ENCODE data around the gene GPR179. TPM values are rescaled to one million over a fixed set of nuclear protein-coding genes. Genes with fewer than 3 reads are reported as not detected.
"Not testable (repeated sequence)": the region's sequence is repeated elsewhere in the genome, so short reads cannot be mapped to it uniquely, and the experiment has no call there.

The GPR179 gene
- total RNA-seq, 1 donor from 2014 or later = not detected

- DNase-seq (ENCODE audit: low read depth in 2 of 2) = peak; percentile 2 to 38
Observed at GRCh38 chr17:38322156-38322779, 21.5 kb downstream of the GPR179 start.

GRCh38 chr17:38320482-38320881 is 23.3 kb downstream of the GPR179 start:
- no peak for DNase-seq (ENCODE audit: low read depth in 2 of 2)

GRCh38 chr17:38317081-38317480 is 26.7 kb downstream of the GPR179 start:
- peak in 1 of 2 donors; percentile 61 for DNase-seq (ENCODE audit: low read depth in 2 of 2)

- no peak for DNase-seq (ENCODE audit: low read depth in 2 of 2)
Observed at GRCh38 chr17:38315497-38315896, 28.3 kb downstream of the GPR179 start.

- peak; percentile 91 to 95 for DNase-seq (ENCODE audit: low read depth in 2 of 2)
Observed at GRCh38 chr17:38296834-38297517, 46.8 kb downstream of the GPR179 start, which contains the start of gene MRPL45. Gene MRPL45 (plus strand): TSS chr17:38297168. CDS start chr17:38297184, 16 bp downstream.

GRCh38 chr17:38295602-38296365 is 48.0 kb downstream of the GPR179 start:
- DNase-seq (ENCODE audit: low read depth in 2 of 2) = not testable (repeated sequence)

GRCh38 chr17:38289760-38290159 is 54.0 kb downstream of the GPR179 start:
- DNase-seq (ENCODE audit: low read depth in 2 of 2) = not testable (repeated sequence)

GRCh38 chr17:38288217-38288827 is 55.4 kb downstream of the GPR179 start:
- DNase-seq (ENCODE audit: low read depth in 2 of 2) = peak in 1 of 2 donors; percentile 14

- peak in 1 of 2 donors; percentile 17 for DNase-seq (ENCODE audit: low read depth in 2 of 2)
Observed at GRCh38 chr17:38286501-38287091, 57.2 kb downstream of the GPR179 start.

- DNase-seq (ENCODE audit: low read depth in 2 of 2) = not testable (repeated sequence)
Observed at GRCh38 chr17:38285994-38286393, 57.8 kb downstream of the GPR179 start.

Other genes starting within 250 kb of the GPR179 start
- not detected in 2 replicates for gene TBC1D3E, start 216.0 kb downstream of the GPR179 start, total RNA-seq
- gene TBC1D3, start 151.4 kb downstream of the GPR179 start, total RNA-seq = not detected in 2 replicates
- 29.7 and 29.9 TPM in 2 replicates for gene MRPL45, start 46.8 kb downstream of the GPR179 start, total RNA-seq
- 5.5 and 7.7 TPM in 2 replicates for gene SOCS7, start 7.9 kb upstream of the GPR179 start, total RNA-seq
- gene ARHGAP23, start 84.5 kb upstream of the GPR179 start, total RNA-seq = 28.2 and 43.1 TPM in 2 replicates

Data from dermis microvascular lymphatic vessel endothelial cell (primary cell).